WTC11 (cell line): ENCODE results near the gene ANTXRL.

Source experiments
- CREB1 ChIP-seq: sonication (generic); formaldehyde crosslinking; IDR thresholded peaks from 2 replicates; pipeline ENCODE4 v1.8.0; 2023; ENCODE audit warnings: mild to moderate bottlenecking, missing genetic modification reagents
- FOXK1 ChIP-seq: sonication (generic); formaldehyde crosslinking; IDR thresholded peaks from 2 replicates; pipeline ENCODE4 v1.8.0; 2022; ENCODE audit warnings: mild to moderate bottlenecking, moderate library complexity, missing genetic modification reagents
- NFYB ChIP-seq: sonication (generic); formaldehyde crosslinking; conservative IDR thresholded peaks from 2 replicates; pipeline ENCODE4 v1.8.0; 2022; ENCODE audit warnings: low read depth, missing genetic modification reagents
- NR2C2 ChIP-seq: sonication (generic); formaldehyde crosslinking; IDR thresholded peaks from 2 replicates; pipeline ENCODE4 v1.8.0; 2022; ENCODE audit warnings: mild to moderate bottlenecking, missing genetic modification reagents
- PRRX2 ChIP-seq: fragments of 250-450 bp; sonication (Bioruptor Pico); IDR thresholded peaks from 2 replicates; pipeline ENCODE4 v1.8.0; 2021; ENCODE audit warnings: mild to moderate bottlenecking
- SMAD3 ChIP-seq: sonication (generic); formaldehyde crosslinking; IDR thresholded peaks from 2 replicates; pipeline ENCODE4 v1.8.0; 2022; ENCODE audit warnings: missing genetic modification reagents, mild to moderate bottlenecking, borderline replicate concordance
- ZBTB21 ChIP-seq: sonication (generic); formaldehyde crosslinking; IDR thresholded peaks from 2 replicates; pipeline ENCODE4 v1.8.1; 2023; ENCODE audit warnings: mild to moderate bottlenecking, missing genetic modification reagents, borderline replicate concordance
- TF ChIP-seq, protein P1 (sequence below): fragments of 200-600 bp; IDR thresholded peaks from 2 replicates; pipeline ENCODE4 v1.8.0; 2022; ENCODE audit warnings: antibody characterized with exemption
- TF ChIP-seq, protein P2 (sequence below): fragments of 250-450 bp; sonication (Bioruptor Pico); IDR thresholded peaks from 2 replicates; pipeline ENCODE4 v2.1.2; 2022; ENCODE audit warnings: mild to moderate bottlenecking, moderate library complexity
- TF ChIP-seq, protein P3 (sequence below): sonication (generic); formaldehyde crosslinking; IDR thresholded peaks from 2 replicates; pipeline ENCODE4 v1.8.0; 2022; ENCODE audit warnings: mild to moderate bottlenecking, missing genetic modification reagents
- TF ChIP-seq, protein P4 (sequence below): sonication (generic); formaldehyde crosslinking; IDR thresholded peaks from 2 replicates; pipeline ENCODE4 v1.8.1; 2023; ENCODE audit warnings: mild to moderate bottlenecking, missing genetic modification reagents, moderate library complexity
- TF ChIP-seq, protein P5 (sequence below): fragments of 250-450 bp; sonication (Bioruptor Pico); IDR thresholded peaks from 2 replicates; pipeline ENCODE4 v1.9.0; 2021; ENCODE audit warnings: mild to moderate bottlenecking

DNA sequence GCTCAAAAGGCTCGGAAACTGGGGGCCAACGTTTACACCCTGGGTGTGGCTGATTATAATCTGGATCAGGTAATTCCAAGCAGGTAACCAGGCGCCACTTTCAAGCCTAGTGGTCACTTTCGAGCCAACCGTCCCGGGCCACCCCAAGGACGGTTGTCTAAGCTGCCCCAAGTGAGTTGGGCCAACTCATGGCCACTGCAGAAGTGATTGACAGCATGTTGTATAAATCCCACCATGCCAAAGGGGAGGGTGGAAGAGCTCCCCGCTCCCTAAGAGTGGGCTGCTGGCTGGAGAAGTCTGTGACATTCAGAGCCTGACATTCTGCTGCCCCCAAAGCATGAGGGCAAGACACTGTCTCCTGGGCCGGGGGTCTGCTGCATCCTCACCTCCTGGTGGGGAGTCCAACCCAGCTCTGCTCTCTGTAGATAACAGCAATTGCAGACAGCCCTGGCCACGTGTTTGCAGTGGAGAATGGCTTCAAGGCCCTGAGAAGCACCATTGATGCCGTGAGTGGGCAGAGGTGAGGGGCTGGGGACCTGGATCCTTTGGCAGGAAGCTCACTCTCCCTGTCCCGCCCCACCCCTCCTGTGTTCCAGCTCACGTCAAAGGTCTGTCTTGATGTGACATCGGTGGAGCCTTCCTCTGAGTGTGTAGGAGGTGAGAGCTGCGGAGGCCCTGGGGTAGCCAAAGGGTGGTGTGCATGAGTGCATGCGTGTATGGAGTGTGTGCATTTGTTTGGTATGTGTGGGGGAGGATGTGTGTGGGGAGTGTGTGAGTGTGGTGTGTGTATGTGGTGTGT, 10.8 kb downstream of the ANTXRL start:
- TF ChIP-seq, protein P1, sequence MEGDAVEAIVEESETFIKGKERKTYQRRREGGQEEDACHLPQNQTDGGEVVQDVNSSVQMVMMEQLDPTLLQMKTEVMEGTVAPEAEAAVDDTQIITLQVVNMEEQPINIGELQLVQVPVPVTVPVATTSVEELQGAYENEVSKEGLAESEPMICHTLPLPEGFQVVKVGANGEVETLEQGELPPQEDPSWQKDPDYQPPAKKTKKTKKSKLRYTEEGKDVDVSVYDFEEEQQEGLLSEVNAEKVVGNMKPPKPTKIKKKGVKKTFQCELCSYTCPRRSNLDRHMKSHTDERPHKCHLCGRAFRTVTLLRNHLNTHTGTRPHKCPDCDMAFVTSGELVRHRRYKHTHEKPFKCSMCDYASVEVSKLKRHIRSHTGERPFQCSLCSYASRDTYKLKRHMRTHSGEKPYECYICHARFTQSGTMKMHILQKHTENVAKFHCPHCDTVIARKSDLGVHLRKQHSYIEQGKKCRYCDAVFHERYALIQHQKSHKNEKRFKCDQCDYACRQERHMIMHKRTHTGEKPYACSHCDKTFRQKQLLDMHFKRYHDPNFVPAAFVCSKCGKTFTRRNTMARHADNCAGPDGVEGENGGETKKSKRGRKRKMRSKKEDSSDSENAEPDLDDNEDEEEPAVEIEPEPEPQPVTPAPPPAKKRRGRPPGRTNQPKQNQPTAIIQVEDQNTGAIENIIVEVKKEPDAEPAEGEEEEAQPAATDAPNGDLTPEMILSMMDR, result no peak
- no peak for TF ChIP-seq CREB1 (CRISPR knock-in tag)
- TF ChIP-seq, protein P2, sequence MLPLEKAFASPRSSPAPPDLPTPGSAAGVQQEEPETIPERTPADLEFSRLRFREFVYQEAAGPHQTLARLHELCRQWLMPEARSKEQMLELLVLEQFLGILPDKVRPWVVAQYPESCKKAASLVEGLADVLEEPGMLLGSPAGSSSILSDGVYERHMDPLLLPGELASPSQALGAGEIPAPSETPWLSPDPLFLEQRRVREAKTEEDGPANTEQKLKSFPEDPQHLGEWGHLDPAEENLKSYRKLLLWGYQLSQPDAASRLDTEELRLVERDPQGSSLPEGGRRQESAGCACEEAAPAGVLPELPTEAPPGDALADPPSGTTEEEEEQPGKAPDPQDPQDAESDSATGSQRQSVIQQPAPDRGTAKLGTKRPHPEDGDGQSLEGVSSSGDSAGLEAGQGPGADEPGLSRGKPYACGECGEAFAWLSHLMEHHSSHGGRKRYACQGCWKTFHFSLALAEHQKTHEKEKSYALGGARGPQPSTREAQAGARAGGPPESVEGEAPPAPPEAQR, result no peak
- TF ChIP-seq ZBTB21, result no peak
- TF ChIP-seq, protein P3, sequence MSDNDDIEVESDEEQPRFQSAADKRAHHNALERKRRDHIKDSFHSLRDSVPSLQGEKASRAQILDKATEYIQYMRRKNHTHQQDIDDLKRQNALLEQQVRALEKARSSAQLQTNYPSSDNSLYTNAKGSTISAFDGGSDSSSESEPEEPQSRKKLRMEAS (CRISPR knock-in tag), result no peak
- no peak for TF ChIP-seq NFYB
- TF ChIP-seq, protein P4, sequence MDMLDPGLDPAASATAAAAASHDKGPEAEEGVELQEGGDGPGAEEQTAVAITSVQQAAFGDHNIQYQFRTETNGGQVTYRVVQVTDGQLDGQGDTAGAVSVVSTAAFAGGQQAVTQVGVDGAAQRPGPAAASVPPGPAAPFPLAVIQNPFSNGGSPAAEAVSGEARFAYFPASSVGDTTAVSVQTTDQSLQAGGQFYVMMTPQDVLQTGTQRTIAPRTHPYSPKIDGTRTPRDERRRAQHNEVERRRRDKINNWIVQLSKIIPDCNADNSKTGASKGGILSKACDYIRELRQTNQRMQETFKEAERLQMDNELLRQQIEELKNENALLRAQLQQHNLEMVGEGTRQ (CRISPR knock-in tag), result no peak
- TF ChIP-seq PRRX2 (CRISPR knock-in tag), result no peak
- TF ChIP-seq, protein P5, sequence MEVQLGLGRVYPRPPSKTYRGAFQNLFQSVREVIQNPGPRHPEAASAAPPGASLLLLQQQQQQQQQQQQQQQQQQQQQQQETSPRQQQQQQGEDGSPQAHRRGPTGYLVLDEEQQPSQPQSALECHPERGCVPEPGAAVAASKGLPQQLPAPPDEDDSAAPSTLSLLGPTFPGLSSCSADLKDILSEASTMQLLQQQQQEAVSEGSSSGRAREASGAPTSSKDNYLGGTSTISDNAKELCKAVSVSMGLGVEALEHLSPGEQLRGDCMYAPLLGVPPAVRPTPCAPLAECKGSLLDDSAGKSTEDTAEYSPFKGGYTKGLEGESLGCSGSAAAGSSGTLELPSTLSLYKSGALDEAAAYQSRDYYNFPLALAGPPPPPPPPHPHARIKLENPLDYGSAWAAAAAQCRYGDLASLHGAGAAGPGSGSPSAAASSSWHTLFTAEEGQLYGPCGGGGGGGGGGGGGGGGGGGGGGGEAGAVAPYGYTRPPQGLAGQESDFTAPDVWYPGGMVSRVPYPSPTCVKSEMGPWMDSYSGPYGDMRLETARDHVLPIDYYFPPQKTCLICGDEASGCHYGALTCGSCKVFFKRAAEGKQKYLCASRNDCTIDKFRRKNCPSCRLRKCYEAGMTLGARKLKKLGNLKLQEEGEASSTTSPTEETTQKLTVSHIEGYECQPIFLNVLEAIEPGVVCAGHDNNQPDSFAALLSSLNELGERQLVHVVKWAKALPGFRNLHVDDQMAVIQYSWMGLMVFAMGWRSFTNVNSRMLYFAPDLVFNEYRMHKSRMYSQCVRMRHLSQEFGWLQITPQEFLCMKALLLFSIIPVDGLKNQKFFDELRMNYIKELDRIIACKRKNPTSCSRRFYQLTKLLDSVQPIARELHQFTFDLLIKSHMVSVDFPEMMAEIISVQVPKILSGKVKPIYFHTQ (CRISPR knock-in tag), result no peak
- no peak for TF ChIP-seq FOXK1
- no peak for TF ChIP-seq NR2C2 (CRISPR knock-in tag)
- TF ChIP-seq SMAD3 (CRISPR knock-in tag), result no peak
